HG03064 (cell line): Measurements from ENCODE around the gene THSD4.

Experiments used
- ATAC-seq: cut with Tn5 transposase; IDR thresholded peaks from one replicate; pipeline ENCODE4 v1.9.1; 2021; ENCODE audit warnings: low read depth; ENCODE audit not compliant: unreplicated experiment

The THSD4 gene

GRCh38 chr15:71780115-71780976, 665.1 kb downstream of the THSD4 start:
- ATAC-seq, result no peak

GRCh38 chr15:71781179-71781964, 666.1 kb downstream of the THSD4 start:
- no peak for ATAC-seq

- no peak for ATAC-seq
These were observed 666.6 kb downstream of the THSD4 start for GRCh38 chr15:71781965-71782265.

GRCh38 chr15:71782422-71783165, 667.3 kb downstream of the THSD4 start:
- ATAC-seq, result no peak

- ATAC-seq, result no peak
These were observed 669.4 kb downstream of the THSD4 start for GRCh38 chr15:71784719-71785118.

GRCh38 chr15:71785996-71786395, 670.7 kb downstream of the THSD4 start:
- ATAC-seq, result no peak

- ATAC-seq, result no peak
These were observed 671.4 kb downstream of the THSD4 start for GRCh38 chr15:71786673-71787072.

GRCh38 chr15:71788646-71789579, 673.6 kb downstream of the THSD4 start:
- no peak for ATAC-seq

GRCh38 chr15:71789616-71790015, 674.3 kb downstream of the THSD4 start:
- no peak for ATAC-seq

GRCh38 chr15:71790081-71790480, 674.8 kb downstream of the THSD4 start:
- no peak for ATAC-seq

- ATAC-seq, result no peak
These were observed 676.7 kb downstream of the THSD4 start for GRCh38 chr15:71791975-71792374.

GRCh38 chr15:71792521-71792920, 677.2 kb downstream of the THSD4 start:
- no peak for ATAC-seq

- ATAC-seq, result no peak
These were observed 683.4 kb downstream of the THSD4 start for GRCh38 chr15:71798641-71799040.

GRCh38 chr15:71800190-71800589, 684.9 kb downstream of the THSD4 start:
- no peak for ATAC-seq

GRCh38 chr15:71800835-71801745, 685.8 kb downstream of the THSD4 start:
- ATAC-seq, result no peak

- ATAC-seq, result no peak
These were observed 686.8 kb downstream of the THSD4 start for GRCh38 chr15:71801935-71802655.

- ATAC-seq, result no peak
These were observed 687.5 kb downstream of the THSD4 start for GRCh38 chr15:71802770-71803169.

- no peak for ATAC-seq
These were observed 689.0 kb downstream of the THSD4 start for GRCh38 chr15:71804226-71804625.
